ENCODE results near the gene MBP. TPM values are rescaled to one million over a fixed set of nuclear protein-coding genes. Genes with fewer than 3 reads are reported as not detected.

MBP gene
- total RNA-seq, 3 donors from 2014 or later = 37.9 to 48.5 (median 47.4) TPM

GRCh38 chr18:76984193-76985155, 148.1 kb downstream of the MBP start:
- intact Hi-C loops (cut with DNase I, micrococcal nuclease) = loop anchor here (5.0 to 10.0 kb wide), 2 partner anchors 60 to 62 kb away; no protein-coding TSS in a partner anchor
- no peak for ATAC-seq
- H3K4me3 ChIP-seq = no peak overlapping the region
- no peak for TF ChIP-seq CTCF (IDR thresholded peaks at IDR 0.05)
- peak in 1 of 3 donors; percentile 50 for DNase-seq
- H3K4me1 ChIP-seq (ENCODE audit: low read depth) = peaks cover 19% of the 10 kb centered on the region
- no peaks in the 10 kb centered on the region for H3K9me3 ChIP-seq
- H3K36me3 ChIP-seq (ENCODE audit: low read depth) = no peaks in the 10 kb centered on the region

GRCh38 chr18:76983613-76984051, 149.0 kb downstream of the MBP start:
- ATAC-seq (no peak), DNase-seq (no peak)
- Histone ChIP-seq H3K4me1 (ENCODE audit: low read depth) (peaks cover 19% of the 10 kb centered on the region), H3K4me3 (no peak overlapping the region), H3K9me3 (no peaks in the 10 kb centered on the region), H3K36me3 (ENCODE audit: low read depth) (no peaks in the 10 kb centered on the region)
- intact Hi-C loops (cut with DNase I, micrococcal nuclease) = loop anchor here (5.0 to 10.0 kb wide), 2 partner anchors 59 to 61 kb away; no protein-coding TSS in a partner anchor
- no peak for TF ChIP-seq CTCF (IDR thresholded peaks at IDR 0.05)

GRCh38 chr18:76982841-76983583, 149.6 kb downstream of the MBP start:
- TF ChIP-seq CTCF (IDR thresholded peaks at IDR 0.05) = peak; percentile 92
- Histone ChIP-seq H3K9me3 (no peaks in the 10 kb centered on the region), H3K4me3 (no peak overlapping the region), H3K4me1 (ENCODE audit: low read depth) (peaks cover 19% of the 10 kb centered on the region), H3K36me3 (ENCODE audit: low read depth) (no peaks in the 10 kb centered on the region)
- DNase-seq (peak; percentile 92 to 95 (median 94)), ATAC-seq (peak; percentile 89)
- intact Hi-C loops (cut with DNase I, micrococcal nuclease) = loop anchor here (5.0 to 10.0 kb wide), 2 partner anchors 58 to 61 kb away; no protein-coding TSS in a partner anchor

- no peaks in the 10 kb centered on the region for H3K9me3 ChIP-seq
- ATAC-seq (peak; percentile 21), DNase-seq (peak in 1 of 3 donors; percentile 45)
- peaks cover 24% of the 10 kb centered on the region for H3K4me1 ChIP-seq (ENCODE audit: low read depth)
- TF ChIP-seq CTCF (IDR thresholded peaks at IDR 0.05) = no peak
- no peaks in the 10 kb centered on the region for H3K36me3 ChIP-seq (ENCODE audit: low read depth)
- no peak overlapping the region for H3K4me3 ChIP-seq
- intact Hi-C loops (cut with DNase I, micrococcal nuclease) = loop anchor here (5.0 to 10.0 kb wide), 2 partner anchors 57 to 60 kb away; no protein-coding TSS in a partner anchor
Observed at GRCh38 chr18:76982038-76982437, 150.5 kb downstream of the MBP start.

GRCh38 chr18:76981396-76981968, 151.1 kb downstream of the MBP start:
- intact Hi-C loops (cut with DNase I, micrococcal nuclease) = loop anchor here (5.0 to 10.0 kb wide), 2 partner anchors 57 to 59 kb away; no protein-coding TSS in a partner anchor
- Histone ChIP-seq H3K9me3 (no peaks in the 10 kb centered on the region), H3K4me3 (no peak overlapping the region), H3K4me1 (ENCODE audit: low read depth) (peaks cover 28% of the 10 kb centered on the region), H3K36me3 (ENCODE audit: low read depth) (no peaks in the 10 kb centered on the region)
- TF ChIP-seq CTCF (IDR thresholded peaks at IDR 0.05) = no peak
- ATAC-seq (peak; percentile 55), DNase-seq (peak; percentile 62 to 64 (median 63))

All from mucosa of descending colon (tissue), 3 donors.